Keratinocyte (primary cell): ENCODE data around the gene ADIG.

Experiments
- EZH2 ChIP-seq: IDR thresholded peaks from one replicate; pipeline ENCODE4 v1.6.1; 2012; ENCODE audit warnings: inconsistent platforms, mild to moderate bottlenecking, low read length, moderate library complexity
- TF ChIP-seq, protein P1 (sequence below), 3 experiments: IDR thresholded peaks in 1 of 3; conservative IDR thresholded peaks in 1 of 3; optimal IDR thresholded peaks in 1 of 3; 2 replicates in 2 of 3; 3 replicates in 1 of 3; pipeline versions ENCODE3 to v1.5.1; 2011; ENCODE audit warnings: low read length in 3 of 3, mild to moderate bottlenecking in 3 of 3, moderate library complexity in 2 of 3, control low read depth in 1 of 3, inconsistent platforms in 1 of 3; ENCODE audit not compliant: insufficient read depth in 2 of 3; ENCODE audit errors: extremely low read depth in 1 of 3

- TF ChIP-seq EZH2: no peak
- TF ChIP-seq, protein P1, sequence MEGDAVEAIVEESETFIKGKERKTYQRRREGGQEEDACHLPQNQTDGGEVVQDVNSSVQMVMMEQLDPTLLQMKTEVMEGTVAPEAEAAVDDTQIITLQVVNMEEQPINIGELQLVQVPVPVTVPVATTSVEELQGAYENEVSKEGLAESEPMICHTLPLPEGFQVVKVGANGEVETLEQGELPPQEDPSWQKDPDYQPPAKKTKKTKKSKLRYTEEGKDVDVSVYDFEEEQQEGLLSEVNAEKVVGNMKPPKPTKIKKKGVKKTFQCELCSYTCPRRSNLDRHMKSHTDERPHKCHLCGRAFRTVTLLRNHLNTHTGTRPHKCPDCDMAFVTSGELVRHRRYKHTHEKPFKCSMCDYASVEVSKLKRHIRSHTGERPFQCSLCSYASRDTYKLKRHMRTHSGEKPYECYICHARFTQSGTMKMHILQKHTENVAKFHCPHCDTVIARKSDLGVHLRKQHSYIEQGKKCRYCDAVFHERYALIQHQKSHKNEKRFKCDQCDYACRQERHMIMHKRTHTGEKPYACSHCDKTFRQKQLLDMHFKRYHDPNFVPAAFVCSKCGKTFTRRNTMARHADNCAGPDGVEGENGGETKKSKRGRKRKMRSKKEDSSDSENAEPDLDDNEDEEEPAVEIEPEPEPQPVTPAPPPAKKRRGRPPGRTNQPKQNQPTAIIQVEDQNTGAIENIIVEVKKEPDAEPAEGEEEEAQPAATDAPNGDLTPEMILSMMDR (optimal IDR thresholded peaks at IDR 0.05 in 1 of 3, IDR thresholded peaks at IDR 0.05 in 1 of 3, conservative IDR thresholded peaks at IDR 0.05 in 1 of 3; ENCODE audit: extremely low read depth in 1 of 3, insufficient read depth in 2 of 3, low read length in 3 of 3): no peak
Observed at GRCh38 chr20:38609815-38610214, 28.8 kb downstream of the ADIG start.
